RWPE2 (cell line): ENCODE results near the gene STX11.
"Not testable (repeated sequence)": the region's sequence is repeated elsewhere in the genome, so short reads cannot be mapped to it uniquely, and the experiment has no call there.

Source experiments
- ATAC-seq: fragments of 200-7000 bp; cut with Tn5 transposase; 3 replicates; pipeline ENCODE4 v1.9.1; 2021; ENCODE audit warnings: low read depth
- DNase-seq: peaks from one replicate; pipeline ENCODE4 v3.0.0-alpha.2; 2020; ENCODE audit warnings: low spot score
- H3K27ac ChIP-seq: fragments of 450-650 bp; 2 replicates; pipeline ENCODE4 v1.5.1; 2017; ENCODE audit warnings: mild to moderate bottlenecking; ENCODE audit not compliant: poor library complexity, severe bottlenecking
- H3K27me3 ChIP-seq: fragments of 250-450 bp; sonication (Bioruptor Pico); 2 replicates; pipeline ENCODE4 v1.5.1; 2021; ENCODE audit warnings: mild to moderate bottlenecking, moderate library complexity; ENCODE audit not compliant: insufficient read depth, poor library complexity, severe bottlenecking
- H3K36me3 ChIP-seq: fragments of 250-450 bp; sonication (Bioruptor Pico); 2 replicates; pipeline ENCODE4 v1.5.1; 2020; ENCODE audit warnings: low read depth, mild to moderate bottlenecking, moderate library complexity
- H3K4me1 ChIP-seq: fragments of 250-450 bp; sonication (Bioruptor Pico); 2 replicates; pipeline ENCODE4 v1.5.1; 2021; ENCODE audit warnings: mild to moderate bottlenecking, moderate library complexity; ENCODE audit not compliant: insufficient read depth, poor library complexity, severe bottlenecking
- H3K4me3 ChIP-seq: fragments of 250-450 bp; sonication (Bioruptor Pico); 2 replicates; pipeline ENCODE4 v1.5.1; 2021; ENCODE audit warnings: mild to moderate bottlenecking, moderate library complexity; ENCODE audit not compliant: severe bottlenecking
- H3K9me3 ChIP-seq: fragments of 250-450 bp; sonication (Bioruptor Pico); 2 replicates; pipeline ENCODE4 v1.5.1; 2021; ENCODE audit warnings: mild to moderate bottlenecking, moderate library complexity; ENCODE audit not compliant: severe bottlenecking
- TF ChIP-seq, protein P1 (sequence below): fragments of 450-650 bp; IDR thresholded peaks from one replicate; pipeline ENCODE4 v1.5.1; 2017; ENCODE audit warnings: mild to moderate bottlenecking, moderate library complexity; ENCODE audit not compliant: poor library complexity, severe bottlenecking

The STX11 gene

DNA sequence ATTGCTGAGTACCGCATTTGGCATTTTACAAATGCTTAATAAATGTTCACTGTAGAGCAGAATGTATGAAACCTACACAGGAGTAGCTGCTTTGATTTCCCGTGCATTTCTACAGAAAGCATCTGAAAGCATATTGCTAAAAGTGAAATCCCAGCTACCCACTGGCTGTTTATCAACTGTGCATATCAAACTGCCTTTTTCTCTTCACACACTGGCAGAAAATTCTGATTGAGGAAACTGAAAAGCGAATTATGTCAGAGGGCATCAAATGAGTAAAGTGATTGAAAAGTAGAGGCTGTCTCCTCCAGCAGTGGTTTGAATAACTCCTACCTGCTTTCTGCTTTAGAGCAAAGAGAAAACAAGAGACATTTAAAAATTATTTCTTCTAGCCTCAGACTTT lies 28.0 kb downstream of the STX11 start:
- ATAC-seq (no peak), DNase-seq (no peak)
- no peaks in the 10 kb centered on the region for H3K9me3 ChIP-seq
- no peak overlapping the region for H3K4me3 ChIP-seq
- no peak overlapping the region for H3K27ac ChIP-seq
- H3K36me3 ChIP-seq = no peaks in the 10 kb centered on the region
- no peaks in the 10 kb centered on the region for H3K4me1 ChIP-seq
- no peaks in the 10 kb centered on the region for H3K27me3 ChIP-seq
- TF ChIP-seq, protein P1, sequence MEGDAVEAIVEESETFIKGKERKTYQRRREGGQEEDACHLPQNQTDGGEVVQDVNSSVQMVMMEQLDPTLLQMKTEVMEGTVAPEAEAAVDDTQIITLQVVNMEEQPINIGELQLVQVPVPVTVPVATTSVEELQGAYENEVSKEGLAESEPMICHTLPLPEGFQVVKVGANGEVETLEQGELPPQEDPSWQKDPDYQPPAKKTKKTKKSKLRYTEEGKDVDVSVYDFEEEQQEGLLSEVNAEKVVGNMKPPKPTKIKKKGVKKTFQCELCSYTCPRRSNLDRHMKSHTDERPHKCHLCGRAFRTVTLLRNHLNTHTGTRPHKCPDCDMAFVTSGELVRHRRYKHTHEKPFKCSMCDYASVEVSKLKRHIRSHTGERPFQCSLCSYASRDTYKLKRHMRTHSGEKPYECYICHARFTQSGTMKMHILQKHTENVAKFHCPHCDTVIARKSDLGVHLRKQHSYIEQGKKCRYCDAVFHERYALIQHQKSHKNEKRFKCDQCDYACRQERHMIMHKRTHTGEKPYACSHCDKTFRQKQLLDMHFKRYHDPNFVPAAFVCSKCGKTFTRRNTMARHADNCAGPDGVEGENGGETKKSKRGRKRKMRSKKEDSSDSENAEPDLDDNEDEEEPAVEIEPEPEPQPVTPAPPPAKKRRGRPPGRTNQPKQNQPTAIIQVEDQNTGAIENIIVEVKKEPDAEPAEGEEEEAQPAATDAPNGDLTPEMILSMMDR = no peak

DNA sequence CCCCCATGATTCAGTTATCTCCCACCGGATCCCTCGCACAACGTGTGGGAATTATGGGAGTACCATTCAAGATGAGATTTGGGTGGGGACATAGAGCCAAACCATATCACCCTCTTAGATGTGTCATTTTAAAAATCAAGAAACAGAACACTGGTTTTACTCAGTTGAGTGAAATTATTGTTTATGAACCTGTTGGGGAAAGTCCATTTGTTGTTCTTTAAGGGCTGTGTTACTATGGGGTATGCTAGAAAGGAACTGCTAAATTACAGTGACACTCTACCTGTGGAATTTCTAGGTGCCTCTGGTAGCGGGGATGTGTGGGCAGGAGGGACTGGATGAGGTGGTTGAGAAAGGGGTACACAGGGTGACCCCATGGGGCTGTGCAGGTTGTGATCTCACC lies 28.9 kb downstream of the STX11 start:
- DNase-seq (no peak), ATAC-seq (no peak)
- no peaks in the 10 kb centered on the region for H3K9me3 ChIP-seq
- no peaks in the 10 kb centered on the region for H3K27me3 ChIP-seq
- no peaks in the 10 kb centered on the region for H3K36me3 ChIP-seq
- no peak overlapping the region for H3K27ac ChIP-seq
- H3K4me3 ChIP-seq = no peak overlapping the region
- no peaks in the 10 kb centered on the region for H3K4me1 ChIP-seq
- TF ChIP-seq, protein P1 = no peak

DNA sequence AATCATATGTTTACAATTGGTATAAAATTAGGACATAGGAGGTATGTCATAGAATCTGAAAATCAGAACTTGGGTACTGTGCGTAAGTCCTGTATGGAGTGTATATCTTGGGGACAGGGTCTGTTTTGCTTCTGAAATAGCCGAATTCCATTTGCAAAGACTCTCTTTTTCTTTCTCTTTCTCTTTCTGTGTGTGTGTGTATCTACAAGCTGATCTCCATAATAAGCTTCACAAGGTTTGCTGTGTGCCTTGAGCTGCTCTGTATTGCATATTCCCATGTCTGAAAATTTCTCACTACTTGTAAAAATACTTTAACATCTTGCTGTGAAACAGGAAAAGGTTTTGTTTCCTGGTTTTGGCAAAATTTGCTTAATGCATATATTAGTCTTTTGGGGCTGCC lies 29.5 kb downstream of the STX11 start:
- H3K27me3 ChIP-seq = no peaks in the 10 kb centered on the region
- no peaks in the 10 kb centered on the region for H3K4me1 ChIP-seq
- DNase-seq (no peak), ATAC-seq (no peak)
- TF ChIP-seq, protein P1 = no peak
- no peaks in the 10 kb centered on the region for H3K9me3 ChIP-seq
- no peak overlapping the region for H3K27ac ChIP-seq
- no peaks in the 10 kb centered on the region for H3K36me3 ChIP-seq
- no peak overlapping the region for H3K4me3 ChIP-seq

DNA sequence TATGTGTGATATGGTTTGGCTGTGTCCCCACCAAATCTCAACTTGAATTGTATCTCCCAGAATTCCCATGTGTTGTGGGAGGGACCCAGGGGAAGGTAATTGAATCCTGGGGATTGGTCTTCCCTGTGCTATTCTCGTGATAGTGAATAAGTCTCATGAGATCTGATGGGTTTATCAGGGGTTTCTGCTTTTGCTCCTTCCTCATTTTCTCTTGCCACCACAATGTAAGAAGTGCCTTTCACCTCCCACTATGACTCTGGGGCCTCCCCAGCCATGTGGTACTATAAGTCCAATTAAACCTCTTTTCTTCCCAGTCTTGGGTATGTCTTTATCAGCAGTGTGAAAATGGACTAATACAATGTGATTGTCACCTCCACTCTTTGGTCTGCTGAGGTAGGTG lies 30.0 kb downstream of the STX11 start:
- ATAC-seq, H3K27ac ChIP-seq, H3K9me3 ChIP-seq, H3K4me1 ChIP-seq, H3K27me3 ChIP-seq, H3K36me3 ChIP-seq, DNase-seq, H3K4me3 ChIP-seq: not testable (repeated sequence)

DNA sequence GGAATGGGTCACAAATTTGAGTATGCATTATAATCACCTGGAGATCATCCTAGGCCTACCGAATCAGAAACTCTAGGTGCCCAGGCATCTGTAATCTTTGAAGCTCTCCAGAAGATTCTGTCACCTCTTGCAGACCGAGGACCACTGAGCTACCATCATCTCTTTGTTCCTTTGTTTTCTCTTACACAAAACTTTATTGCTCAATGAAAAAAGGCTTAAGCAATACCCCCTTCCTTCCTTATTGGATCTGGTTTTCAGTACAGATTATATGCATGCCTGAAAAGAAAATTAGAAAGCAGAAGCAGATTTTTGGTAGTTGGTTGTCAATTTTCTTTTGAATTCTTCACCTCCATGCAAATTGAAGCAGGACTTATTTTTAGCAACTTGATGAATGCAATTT lies 31.3 kb downstream of the STX11 start:
- TF ChIP-seq, protein P1 = no peak
- H3K36me3 ChIP-seq = no peaks in the 10 kb centered on the region
- no peaks in the 10 kb centered on the region for H3K4me1 ChIP-seq
- no peak overlapping the region for H3K27ac ChIP-seq
- no peak for ATAC-seq
- no peak overlapping the region for H3K4me3 ChIP-seq
- no peaks in the 10 kb centered on the region for H3K27me3 ChIP-seq
- H3K9me3 ChIP-seq = no peaks in the 10 kb centered on the region
- DNase-seq = no peak

DNA sequence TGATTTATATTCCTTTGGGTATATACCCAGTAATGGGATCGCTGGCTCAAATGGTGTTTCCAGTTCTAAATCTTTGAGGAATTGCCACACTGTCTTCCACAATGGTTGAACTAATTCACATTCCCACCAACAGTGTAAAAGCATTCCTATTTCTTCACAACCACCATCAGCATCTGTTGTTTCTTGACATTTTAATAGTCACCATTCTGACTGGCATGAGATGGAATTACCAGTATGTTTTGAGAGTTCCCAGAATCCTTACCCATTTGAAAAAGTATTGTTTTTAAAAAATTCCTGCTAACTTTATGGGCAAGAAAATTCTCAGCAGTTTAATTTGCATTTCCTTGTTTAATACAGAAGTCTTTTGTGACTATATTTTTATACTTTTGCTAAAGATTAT lies 33.9 kb downstream of the STX11 start:
- not testable (repeated sequence) for H3K4me3 ChIP-seq, H3K9me3 ChIP-seq, ATAC-seq, H3K27me3 ChIP-seq, DNase-seq, H3K4me1 ChIP-seq, H3K27ac ChIP-seq, H3K36me3 ChIP-seq
